ENCODE measurements around the gene RAB20.

RAB20 gene

GRCh38 chr13:110557610-110558305, 3.8 kb downstream of the RAB20 start:
- DNase-seq (ENCODE audit: low read depth) = no peak
- no peak overlapping the region for H3K4me3 ChIP-seq (ENCODE audit: low read depth, low read length)

- no peak for DNase-seq (ENCODE audit: low read depth)
- no peak overlapping the region for H3K4me3 ChIP-seq (ENCODE audit: low read depth, low read length)
Observed at GRCh38 chr13:110557082-110557481, 4.4 kb downstream of the RAB20 start.

DNA sequence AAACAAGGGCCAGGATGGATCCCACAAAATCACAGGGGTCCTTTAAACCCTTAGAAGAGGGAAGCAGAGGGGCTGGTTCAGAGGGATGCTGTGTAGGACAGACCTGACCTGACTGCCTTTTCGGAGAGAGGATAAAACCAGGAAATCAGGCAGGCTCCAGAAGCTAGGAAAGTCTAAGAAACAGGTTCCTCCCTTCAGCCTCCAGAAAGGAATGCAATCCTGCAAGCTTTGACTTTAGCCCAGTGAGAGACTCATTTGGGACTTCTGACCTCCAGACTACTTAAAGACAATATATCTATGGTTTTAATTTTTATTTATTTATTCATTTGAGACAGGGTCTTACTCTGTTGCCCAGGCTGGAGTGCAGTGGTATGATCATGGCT, 5.3 kb downstream of the RAB20 start:
- no peak overlapping the region for H3K4me3 ChIP-seq (ENCODE audit: low read depth, low read length)
- DNase-seq (ENCODE audit: low read depth) = no peak

GRCh38 chr13:110555601-110556223, 5.8 kb downstream of the RAB20 start:
- H3K4me3 ChIP-seq (ENCODE audit: low read depth, low read length) = no peak overlapping the region
- no peak for DNase-seq (ENCODE audit: low read depth)

DNA sequence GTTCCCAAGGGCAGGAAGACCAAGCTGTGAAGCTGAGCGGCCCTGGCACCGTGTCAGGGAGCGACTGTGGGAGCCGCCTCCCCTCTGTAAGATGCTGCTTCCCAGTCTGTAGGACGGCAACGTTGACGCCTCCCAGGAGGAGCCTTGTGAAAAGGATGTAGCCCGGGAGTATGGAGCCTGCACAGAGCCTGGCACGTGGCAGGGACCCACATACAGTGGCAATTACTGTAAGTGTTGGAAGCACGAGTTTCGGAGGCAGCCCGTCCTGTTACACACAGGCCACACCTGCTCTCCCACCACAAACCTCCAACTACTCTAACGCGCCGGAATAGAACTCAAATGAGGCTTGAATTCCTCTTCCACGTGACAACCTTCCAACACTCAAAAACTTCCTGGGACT, 6.6 kb downstream of the RAB20 start:
- no peak for DNase-seq (ENCODE audit: low read depth)
- no peak overlapping the region for H3K4me3 ChIP-seq (ENCODE audit: low read depth, low read length)

- H3K4me3 ChIP-seq (ENCODE audit: low read depth, low read length) = no peak overlapping the region
- no peak for DNase-seq (ENCODE audit: low read depth)
Observed at GRCh38 chr13:110554227-110554836, 7.2 kb downstream of the RAB20 start.

GRCh38 chr13:110553417-110553816, 8.1 kb downstream of the RAB20 start:
- DNase-seq (ENCODE audit: low read depth) = no peak
- no peak overlapping the region for H3K4me3 ChIP-seq (ENCODE audit: low read depth, low read length)

DNA sequence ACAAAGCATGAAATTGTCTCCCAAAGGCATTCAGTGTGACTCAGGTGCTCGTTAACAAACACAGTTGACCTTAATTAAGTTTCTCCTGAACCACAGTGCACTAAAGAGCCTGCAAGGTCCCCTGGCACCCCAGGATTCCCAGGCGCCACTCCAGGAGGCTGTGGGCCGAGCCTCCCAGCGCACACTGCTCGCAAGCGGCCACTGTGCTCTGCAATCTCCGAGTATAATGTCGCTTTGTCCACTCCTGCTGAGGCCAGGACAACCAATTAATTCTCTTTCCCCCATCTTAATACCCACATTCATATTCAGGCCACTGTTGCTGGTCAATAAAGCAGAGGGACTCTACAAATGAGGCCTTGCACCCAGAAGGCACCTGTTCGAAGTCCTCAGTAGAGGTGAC, 8.8 kb downstream of the RAB20 start:
- DNase-seq (ENCODE audit: low read depth) = no peak
- no peak overlapping the region for H3K4me3 ChIP-seq (ENCODE audit: low read depth, low read length)

DNA sequence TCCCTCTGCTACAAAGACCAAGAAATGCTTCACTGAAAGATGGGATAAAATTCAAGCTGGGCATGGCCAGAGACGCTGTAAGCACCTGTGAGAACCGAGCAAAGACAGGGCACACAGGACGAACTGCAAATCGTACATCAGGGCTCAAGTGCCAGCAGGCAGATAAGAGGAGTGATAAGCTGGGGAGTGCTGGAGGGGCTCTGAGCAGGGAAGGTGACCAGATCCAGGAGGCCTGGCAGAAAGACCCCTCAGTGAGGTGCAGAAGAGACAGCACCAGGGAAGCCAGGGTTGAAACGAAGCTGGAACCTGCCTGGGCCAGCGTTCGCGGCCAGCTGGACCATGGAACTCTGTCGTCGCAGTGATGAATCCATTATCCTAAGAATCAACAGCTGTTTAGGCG, 10.2 kb downstream of the RAB20 start:
- no peak for DNase-seq (ENCODE audit: low read depth)
- H3K4me3 ChIP-seq (ENCODE audit: low read depth, low read length) = no peak overlapping the region

- no peak overlapping the region for H3K4me3 ChIP-seq (ENCODE audit: low read depth, low read length)
- DNase-seq (ENCODE audit: low read depth) = no peak
Observed at GRCh38 chr13:110549795-110550160, 11.7 kb downstream of the RAB20 start.

- DNase-seq (ENCODE audit: low read depth) = no peak
- H3K4me3 ChIP-seq (ENCODE audit: low read depth, low read length) = no peak overlapping the region
Observed at GRCh38 chr13:110548891-110549794, 12.4 kb downstream of the RAB20 start.

DNA sequence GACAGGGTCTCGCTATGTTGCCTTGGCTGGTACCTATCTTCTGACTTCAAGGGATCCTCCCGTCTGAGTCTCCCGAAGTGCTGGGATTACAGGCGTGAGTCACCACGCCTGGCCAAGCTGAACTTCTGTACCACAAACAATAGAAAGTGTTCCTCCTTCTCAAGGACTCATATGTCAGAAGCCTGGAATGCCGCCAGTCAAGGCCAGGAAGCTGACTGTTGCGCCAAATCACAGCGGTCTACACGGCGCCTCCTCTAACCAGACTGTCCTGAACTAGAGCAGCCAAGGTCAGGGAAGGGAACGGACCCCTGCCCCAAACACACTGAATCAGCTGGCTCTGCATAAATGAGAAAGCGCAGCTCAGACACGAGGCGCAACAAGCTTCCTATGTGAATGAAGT, 14.6 kb downstream of the RAB20 start:
- DNase-seq (ENCODE audit: low read depth) = peak; percentile 84
- no peak overlapping the region for H3K4me3 ChIP-seq (ENCODE audit: low read depth, low read length)

DNA sequence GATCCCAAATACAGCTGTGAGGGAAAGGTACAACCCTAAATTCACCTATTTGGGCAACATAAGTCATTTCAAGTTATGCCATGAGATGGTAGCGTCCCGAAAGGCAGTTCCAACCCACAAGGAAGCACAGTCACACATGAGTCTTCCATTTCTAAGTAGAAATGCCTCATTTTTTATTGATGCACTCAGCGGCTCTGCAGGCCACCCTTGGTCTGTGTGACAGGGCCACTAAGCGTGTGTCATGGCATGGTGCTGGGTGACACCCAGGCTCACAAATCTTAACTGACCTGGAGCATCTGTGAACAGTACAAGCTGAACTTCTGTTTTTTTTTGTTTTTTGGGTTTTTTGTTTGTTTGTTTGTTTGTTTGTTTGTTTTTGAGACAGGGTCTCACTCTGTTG, 15.1 kb downstream of the RAB20 start:
- no peak overlapping the region for H3K4me3 ChIP-seq (ENCODE audit: low read depth, low read length)
- DNase-seq (ENCODE audit: low read depth) = no peak

DNA sequence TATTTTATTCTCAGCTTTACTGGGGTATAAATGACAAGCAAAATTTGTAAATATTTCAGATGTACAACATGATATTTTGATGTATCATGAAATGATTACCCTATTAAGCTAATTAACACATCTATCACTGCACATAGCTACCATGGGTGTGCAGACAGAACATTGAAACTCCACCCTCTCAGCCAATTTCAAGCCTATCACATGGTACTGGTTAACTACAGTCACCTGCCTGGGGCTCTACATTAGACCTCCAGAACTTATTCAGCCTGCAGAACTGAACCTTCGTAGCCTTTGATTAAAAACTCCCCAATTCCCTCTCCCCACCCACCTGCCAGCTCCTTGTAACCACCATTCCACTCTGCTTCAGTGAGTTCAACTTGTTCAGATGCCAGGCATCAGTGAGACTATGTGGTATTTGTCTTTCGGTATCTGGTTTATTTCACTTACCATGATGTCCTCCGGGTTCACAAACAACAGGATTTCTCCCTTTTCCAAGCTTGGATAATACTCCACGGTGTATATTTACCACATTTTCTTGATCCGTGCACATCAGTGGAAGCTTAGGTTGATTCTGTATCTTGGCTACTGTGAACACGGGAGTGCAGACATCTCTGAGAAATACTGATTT, 19.2 kb downstream of the RAB20 start:
- DNase-seq (ENCODE audit: low read depth) = no peak
- H3K4me3 ChIP-seq (ENCODE audit: low read depth, low read length) = no peak overlapping the region

GRCh38 chr13:110541526-110541920, 20.0 kb downstream of the RAB20 start:
- DNase-seq (ENCODE audit: low read depth) = no peak
- no peak overlapping the region for H3K4me3 ChIP-seq (ENCODE audit: low read depth, low read length)

- H3K4me3 ChIP-seq (ENCODE audit: low read depth, low read length) = no peak overlapping the region
- DNase-seq (ENCODE audit: low read depth) = no peak
Observed at GRCh38 chr13:110540871-110541525, 20.5 kb downstream of the RAB20 start.

DNA sequence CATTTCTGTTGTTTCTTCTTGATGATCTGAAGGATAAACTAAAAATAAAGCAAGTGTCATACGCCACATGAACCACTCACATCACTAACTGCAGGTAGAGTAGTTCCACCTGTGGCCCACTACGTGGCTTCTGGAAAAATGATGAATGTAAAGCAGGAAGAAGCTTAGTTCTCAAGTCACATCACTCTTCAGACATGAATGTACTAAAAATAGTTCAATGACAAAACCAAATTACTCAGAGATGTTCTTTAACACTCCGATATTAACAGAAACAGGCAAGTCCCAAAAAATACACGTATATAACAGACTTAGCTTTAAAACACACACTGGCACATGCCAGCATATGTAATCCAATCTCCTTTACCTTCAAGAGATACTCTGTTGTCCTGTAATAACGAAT, 21.6 kb downstream of the RAB20 start:
- no peak for DNase-seq (ENCODE audit: low read depth)
- no peak overlapping the region for H3K4me3 ChIP-seq (ENCODE audit: low read depth, low read length)

DNA sequence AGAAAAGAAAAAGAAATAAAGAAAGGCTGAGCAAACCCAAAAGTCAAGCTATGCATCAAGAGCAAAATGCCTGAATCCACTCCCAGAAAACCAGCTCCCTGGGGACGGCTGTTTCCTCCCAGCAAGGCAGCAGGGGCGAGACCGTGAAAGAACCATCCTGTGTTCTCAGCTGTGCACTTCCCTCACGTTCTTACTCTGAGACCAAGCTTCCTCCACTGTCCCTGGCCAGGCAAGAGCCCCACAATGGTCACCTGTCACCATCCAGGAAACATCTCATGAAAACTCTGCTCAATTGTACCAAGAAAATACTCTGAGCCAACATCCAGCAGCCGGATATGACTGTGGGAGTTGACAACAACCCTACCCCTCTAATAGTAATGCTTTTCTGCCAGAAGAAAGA, 22.9 kb downstream of the RAB20 start:
- DNase-seq (ENCODE audit: low read depth) = no peak
- H3K4me3 ChIP-seq (ENCODE audit: low read depth, low read length) = no peak overlapping the region

GRCh38 chr13:110536006-110536693, 25.4 kb downstream of the RAB20 start:
- no peak overlapping the region for H3K4me3 ChIP-seq (ENCODE audit: low read depth, low read length)
- DNase-seq (ENCODE audit: low read depth) = no peak

Data from skeletal muscle cell (primary cell).